Measurements from ENCODE around the gene ADAMTS18. TPM values are rescaled to one million over a fixed set of nuclear protein-coding genes. Genes with fewer than 3 reads are reported as not detected.

ADAMTS18 gene
- total RNA-seq, 4 donors from 2014 or later = not detected

DNA sequence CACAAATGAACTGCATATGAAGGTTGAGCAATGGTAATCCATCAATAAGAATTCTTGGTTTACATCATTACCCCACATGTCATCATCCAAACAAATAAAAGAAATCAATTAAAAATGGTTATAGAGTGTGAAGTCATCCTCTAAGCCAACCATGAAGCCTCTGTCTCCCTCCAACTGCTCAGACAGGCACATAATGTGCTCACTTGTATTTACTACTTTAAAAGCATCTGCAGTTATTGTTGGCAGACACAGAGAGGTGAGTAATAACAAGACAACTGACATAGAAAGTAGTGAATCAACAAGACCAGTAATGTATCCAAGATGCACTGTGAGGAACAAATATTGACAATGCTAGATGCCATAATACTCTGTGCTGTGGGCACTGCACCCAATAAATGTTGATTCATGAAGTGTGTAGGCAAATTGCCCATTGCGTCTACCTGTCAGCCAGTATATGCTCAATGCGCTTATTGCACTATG lies 20.0 kb downstream of the ADAMTS18 start:
- Histone ChIP-seq H3K9me3 (no peaks in the 10 kb centered on the region), H3K27me3 (no peaks in the 10 kb centered on the region), H3K4me1 (no peaks in the 10 kb centered on the region), H3K36me3 (no peaks in the 10 kb centered on the region), H3K27ac (no peak overlapping the region), H3K4me3 (no peak overlapping the region)
- DNase-seq = no peak
- TF ChIP-seq POLR2A (IDR thresholded peaks at IDR 0.05) = no peak
- TF ChIP-seq, protein P1, sequence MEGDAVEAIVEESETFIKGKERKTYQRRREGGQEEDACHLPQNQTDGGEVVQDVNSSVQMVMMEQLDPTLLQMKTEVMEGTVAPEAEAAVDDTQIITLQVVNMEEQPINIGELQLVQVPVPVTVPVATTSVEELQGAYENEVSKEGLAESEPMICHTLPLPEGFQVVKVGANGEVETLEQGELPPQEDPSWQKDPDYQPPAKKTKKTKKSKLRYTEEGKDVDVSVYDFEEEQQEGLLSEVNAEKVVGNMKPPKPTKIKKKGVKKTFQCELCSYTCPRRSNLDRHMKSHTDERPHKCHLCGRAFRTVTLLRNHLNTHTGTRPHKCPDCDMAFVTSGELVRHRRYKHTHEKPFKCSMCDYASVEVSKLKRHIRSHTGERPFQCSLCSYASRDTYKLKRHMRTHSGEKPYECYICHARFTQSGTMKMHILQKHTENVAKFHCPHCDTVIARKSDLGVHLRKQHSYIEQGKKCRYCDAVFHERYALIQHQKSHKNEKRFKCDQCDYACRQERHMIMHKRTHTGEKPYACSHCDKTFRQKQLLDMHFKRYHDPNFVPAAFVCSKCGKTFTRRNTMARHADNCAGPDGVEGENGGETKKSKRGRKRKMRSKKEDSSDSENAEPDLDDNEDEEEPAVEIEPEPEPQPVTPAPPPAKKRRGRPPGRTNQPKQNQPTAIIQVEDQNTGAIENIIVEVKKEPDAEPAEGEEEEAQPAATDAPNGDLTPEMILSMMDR (IDR thresholded peaks at IDR 0.05) = no peak
- intact Hi-C loops (cut with DNase I) = no loop called here
- WGBS, 2 donors = 90 to 94% methylated on average over 2 of the region's 2 CpGs

DNA sequence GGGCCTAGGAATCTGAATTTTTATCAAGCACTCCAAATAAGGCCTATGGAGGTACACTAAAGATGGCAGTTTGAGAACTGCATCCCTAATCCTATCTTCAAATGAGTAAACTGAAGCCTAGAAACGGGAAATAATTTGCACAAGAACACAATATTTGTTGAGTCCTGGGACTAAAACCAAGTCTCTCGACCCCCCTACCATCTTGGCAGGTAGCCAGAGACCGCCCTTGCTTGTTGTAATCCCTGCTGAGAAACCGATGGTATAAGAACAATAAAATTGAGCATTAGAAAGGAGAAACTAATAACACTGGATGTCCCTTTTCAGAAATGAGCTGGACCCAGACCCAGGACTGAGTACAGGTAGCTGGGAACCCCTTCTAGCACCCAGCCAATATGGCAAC lies 24.4 kb downstream of the ADAMTS18 start:
- Histone ChIP-seq H3K4me3 (no peak overlapping the region), H3K27ac (no peak overlapping the region), H3K9me3 (peaks cover 0 to 8% (median 0%) of the 10 kb centered on the region in 3 donors), H3K4me1 (no peaks in the 10 kb centered on the region), H3K27me3 (no peaks in the 10 kb centered on the region), H3K36me3 (no peaks in the 10 kb centered on the region)
- intact Hi-C loops (cut with DNase I) = no loop called here
- TF ChIP-seq, protein P1 (IDR thresholded peaks at IDR 0.05) = no peak
- TF ChIP-seq POLR2A (IDR thresholded peaks at IDR 0.05) = no peak
- DNase-seq = no peak
- 53 to 58% methylated on average over 4 of the region's 4 CpGs for WGBS, 2 donors

DNA sequence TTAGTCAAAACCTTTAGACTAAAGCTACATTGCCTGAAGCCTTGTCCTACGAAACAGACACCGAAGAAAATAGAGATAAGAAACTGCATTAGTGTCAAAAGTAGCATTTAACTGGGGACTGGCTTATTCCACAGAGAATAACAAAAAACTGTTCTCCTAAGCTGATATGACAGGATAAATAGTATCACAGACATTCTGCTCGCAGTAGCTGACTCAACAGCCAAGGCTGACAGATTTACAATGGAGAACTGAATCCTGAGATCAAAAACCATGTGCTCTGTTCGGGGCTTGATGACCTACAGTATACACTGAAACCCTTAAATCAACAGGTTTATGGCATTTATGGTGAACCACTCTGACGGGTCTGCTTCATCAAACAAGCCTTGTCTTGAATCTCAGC lies 25.5 kb downstream of the ADAMTS18 start:
- 47 to 49% methylated on average over 5 of the region's 5 CpGs for WGBS, 2 donors
- TF ChIP-seq POLR2A (IDR thresholded peaks at IDR 0.05) = no peak
- TF ChIP-seq, protein P1 (IDR thresholded peaks at IDR 0.05) = no peak
- DNase-seq = no peak
- H3K4me3 ChIP-seq = no peak overlapping the region
- H3K9me3 ChIP-seq = peaks cover 0 to 8% (median 0%) of the 10 kb centered on the region in 3 donors
- intact Hi-C loops (cut with DNase I) = no loop called here
- H3K36me3 ChIP-seq = no peaks in the 10 kb centered on the region
- no peaks in the 10 kb centered on the region for H3K27me3 ChIP-seq
- H3K27ac ChIP-seq = no peak overlapping the region
- H3K4me1 ChIP-seq = no peaks in the 10 kb centered on the region

DNA sequence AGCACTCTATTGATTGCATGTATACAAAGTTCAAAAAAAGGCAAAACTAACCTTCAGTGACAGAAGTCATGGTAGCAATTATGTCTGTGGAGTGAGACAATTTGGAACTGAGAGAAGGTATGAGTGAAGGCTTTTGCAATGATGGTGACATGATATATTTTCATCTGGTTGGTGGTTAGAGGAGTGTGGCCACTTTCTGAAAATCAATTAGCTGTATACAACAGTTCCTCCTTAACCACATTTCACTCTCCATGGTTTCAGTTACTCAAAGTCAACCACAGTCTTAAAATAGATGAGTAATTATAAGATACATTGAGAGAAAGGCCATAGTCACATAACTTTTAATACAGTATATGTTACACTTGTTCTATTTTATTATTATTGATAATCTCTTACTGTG lies 26.2 kb downstream of the ADAMTS18 start:
- DNase-seq = no peak
- Histone ChIP-seq H3K9me3 (peaks cover 0 to 8% (median 0%) of the 10 kb centered on the region in 3 donors), H3K27ac (no peak overlapping the region), H3K4me1 (no peaks in the 10 kb centered on the region), H3K36me3 (no peaks in the 10 kb centered on the region), H3K27me3 (no peaks in the 10 kb centered on the region), H3K4me3 (no peak overlapping the region)
- TF ChIP-seq POLR2A (IDR thresholded peaks at IDR 0.05) = no peak
- TF ChIP-seq, protein P1 (IDR thresholded peaks at IDR 0.05) = no peak
- intact Hi-C loops (cut with DNase I) = no loop called here

DNA sequence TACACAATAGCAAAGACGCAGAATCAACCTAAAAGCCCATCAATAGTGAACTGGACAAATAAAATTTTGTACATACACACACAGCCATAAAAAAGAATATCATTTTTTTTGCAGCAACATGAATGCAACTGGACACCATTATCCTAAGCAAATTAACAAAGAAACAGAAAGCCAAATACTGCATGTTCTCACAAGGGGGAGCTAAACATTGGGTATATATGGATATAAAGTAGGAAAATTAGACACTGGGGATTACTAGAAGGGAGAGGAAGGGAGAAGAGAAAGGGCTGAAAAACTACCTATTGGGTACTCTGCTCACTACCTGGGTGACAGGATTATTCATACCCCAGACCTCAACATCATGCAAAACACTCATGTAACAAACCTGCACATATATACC lies 28.2 kb downstream of the ADAMTS18 start:
- Histone ChIP-seq H3K36me3 (no peaks in the 10 kb centered on the region), H3K9me3 (peaks cover 0 to 8% (median 0%) of the 10 kb centered on the region in 3 donors), H3K27me3 (no peaks in the 10 kb centered on the region), H3K27ac (no peak overlapping the region), H3K4me1 (no peaks in the 10 kb centered on the region), H3K4me3 (no peak overlapping the region)
- TF ChIP-seq, protein P1 (IDR thresholded peaks at IDR 0.05) = no peak
- DNase-seq = no peak
- intact Hi-C loops (cut with DNase I) = no loop called here
- 80 to 100% methylated on average over 1 of the region's 1 CpG for WGBS, 2 donors

Data from esophagus squamous epithelium (tissue), 5 donors.